K562 (cell line): ENCODE results near the gene TBATA. TPM values are rescaled to one million over a fixed set of nuclear protein-coding genes. Genes with fewer than 3 reads are reported as not detected.

ENCODE experiments used
- CEBPG ChIP-seq, 3 experiments: fragments of 200-800 bp in 1 of 3; sonication (Bioruptor generic) in 1 of 3; sonication (generic) in 1 of 3; formaldehyde crosslinking in 1 of 3; IDR thresholded peaks in 2 of 3; conservative IDR thresholded peaks in 1 of 3; 2 replicates each; pipeline versions ENCODE4 v1.6.1 to v1.8.0; 2016 to 2022; ENCODE audit warnings: missing compliant biosample characterization in 2 of 3, missing genetic modification characterization in 2 of 3, mild to moderate bottlenecking in 1 of 3, missing genetic modification reagents in 1 of 3
- CHD4 ChIP-seq: fragments of 200-600 bp; sonication (generic); IDR thresholded peaks from 3 replicates; pipeline ENCODE4 v1.6.1; 2012; ENCODE audit warnings: low read depth, mild to moderate bottlenecking, mixed read lengths, low read length, inconsistent platforms; ENCODE audit not compliant: insufficient read depth, insufficient replicate concordance, poor library complexity, severe bottlenecking
- CTBP1 ChIP-seq: fragments of 450-650 bp; IDR thresholded peaks from 2 replicates; pipeline ENCODE4 v1.6.1; 2016; ENCODE audit warnings: borderline replicate concordance
- GATA2 ChIP-seq: sonication (generic); formaldehyde crosslinking; IDR thresholded peaks from 2 replicates; pipeline ENCODE4 v1.4.0; 2020; ENCODE audit warnings: mild to moderate bottlenecking, missing genetic modification reagents
- HDAC1 ChIP-seq, 2 experiments: fragments of 450-650 bp; IDR thresholded peaks; 2 replicates each; pipeline ENCODE4 v1.6.1; 2016 to 2017; ENCODE audit warnings: inconsistent platforms in 1 of 2, mild to moderate bottlenecking in 1 of 2, moderate library complexity in 1 of 2
- TEAD4 ChIP-seq, 2 experiments: sonication (generic) in 1 of 2; formaldehyde crosslinking in 1 of 2; IDR thresholded peaks; 2 replicates each; pipeline versions ENCODE4 v1.6.1 to v1.8.0; 2012 to 2022; ENCODE audit warnings: borderline replicate concordance in 1 of 2, inconsistent platforms in 1 of 2, low read length in 1 of 2, mild to moderate bottlenecking in 1 of 2, missing genetic modification reagents in 1 of 2
- ZEB2 ChIP-seq: fragments of 450-650 bp; IDR thresholded peaks from 2 replicates; pipeline ENCODE4 v1.6.1; 2016
- ZNF263 ChIP-seq: sonication (generic); formaldehyde crosslinking; IDR thresholded peaks from 2 replicates; pipeline ENCODE4 v1.8.0; 2022; ENCODE audit warnings: mild to moderate bottlenecking, missing genetic modification reagents, borderline replicate concordance
- polyA plus RNA-seq, 8 experiments: library from polyadenylated mRNA; depleted of rRNA in 4 of 8; stranded (reverse) in 5 of 8; unstranded in 3 of 8; fragments of >200 nt; fragmentation: Nextera tagmentation in 2 of 8; fragmentation: Illumina TruSeq in 1 of 8; extraction: Ambion mirVana in 2 of 8; extraction: Trizol in 1 of 8; gene quantifications; 2 replicates each; pipeline versions ENCODE4 v1.2.1 to v1.2.3, GENCODE V29; 2011 to 2014; ENCODE audit warnings: inconsistent platforms in 1 of 8, missing spikeins in 1 of 8
- total RNA-seq, 7 experiments: library from RNA; depleted of rRNA in 6 of 7; stranded (reverse); fragments of >200 nt in 6 of 7; fragmentation: Illumina TruSeq in 2 of 7; extraction: Trizol in 2 of 7; gene quantifications; 2 replicates each; pipeline versions ENCODE4 v1.2.1 to v1.2.3, GENCODE V29; 2011 to 2021; ENCODE audit warnings: low replicate concordance in 1 of 7
- TF ChIP-seq, protein P1 (sequence below): fragments of 150-350 bp; conservative IDR thresholded peaks from 2 replicates; pipeline ENCODE4 v1.6.1; 2014; ENCODE audit warnings: low read length
- TF ChIP-seq, protein P2 (sequence below): fragments of 450-650 bp; formaldehyde crosslinking; IDR thresholded peaks from 2 replicates; pipeline ENCODE4 v1.4.0; 2022; ENCODE audit warnings: mild to moderate bottlenecking, moderate library complexity
- TF ChIP-seq, protein P3 (sequence below): sonication (generic); formaldehyde crosslinking; IDR thresholded peaks from 2 replicates; pipeline ENCODE4 v1.8.0; 2022; ENCODE audit warnings: mild to moderate bottlenecking, missing genetic modification reagents
- TF ChIP-seq, protein P4 (sequence below), 2 experiments: fragments of 450-650 bp; IDR thresholded peaks; 2 replicates each; pipeline ENCODE4 v1.6.1; 2018; ENCODE audit warnings: mild to moderate bottlenecking in 2 of 2, low read depth in 1 of 2; ENCODE audit not compliant: partially characterized antibody in 2 of 2

TBATA gene
- total and polyA plus RNA-seq, 9 of the 15 experiments (the other 6 are each of a cell fraction or from before 2014, with no cell fraction given) = not detected

DNA sequence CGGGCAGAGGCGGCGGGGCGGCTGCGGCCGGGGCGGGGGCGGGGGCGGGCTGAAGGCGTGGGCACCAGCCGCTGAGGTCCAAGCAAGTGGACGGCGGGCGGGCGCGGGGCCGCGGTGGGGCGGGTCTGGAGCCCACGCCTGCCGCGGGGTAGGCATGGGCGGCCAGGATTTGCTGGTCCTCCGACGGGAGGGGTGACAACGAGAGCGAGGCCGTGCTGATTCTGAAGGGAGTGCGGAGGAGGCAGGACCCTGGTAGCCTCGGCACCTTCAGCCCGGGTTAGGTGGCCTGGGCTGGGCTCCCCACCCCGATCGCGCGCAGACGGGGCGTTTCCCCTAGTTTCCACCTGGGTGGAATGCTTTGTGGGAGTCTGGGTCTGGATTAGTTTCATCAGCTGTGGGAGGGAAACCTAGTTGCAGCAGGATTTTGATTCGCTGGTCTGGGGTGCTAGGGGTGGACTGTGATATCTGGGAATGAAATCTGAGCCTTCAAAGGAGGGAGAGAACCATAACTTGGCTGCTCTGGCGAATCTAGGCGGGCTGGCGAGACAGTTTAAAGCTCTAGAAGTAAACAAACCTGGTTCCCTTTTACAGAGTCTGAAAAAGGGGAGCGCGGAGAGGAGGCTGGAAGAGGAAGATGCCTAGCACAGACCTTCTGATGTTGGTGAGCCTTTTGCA is 31.2 kb upstream of the TBATA start (continued):
- TF ChIP-seq, protein P1, sequence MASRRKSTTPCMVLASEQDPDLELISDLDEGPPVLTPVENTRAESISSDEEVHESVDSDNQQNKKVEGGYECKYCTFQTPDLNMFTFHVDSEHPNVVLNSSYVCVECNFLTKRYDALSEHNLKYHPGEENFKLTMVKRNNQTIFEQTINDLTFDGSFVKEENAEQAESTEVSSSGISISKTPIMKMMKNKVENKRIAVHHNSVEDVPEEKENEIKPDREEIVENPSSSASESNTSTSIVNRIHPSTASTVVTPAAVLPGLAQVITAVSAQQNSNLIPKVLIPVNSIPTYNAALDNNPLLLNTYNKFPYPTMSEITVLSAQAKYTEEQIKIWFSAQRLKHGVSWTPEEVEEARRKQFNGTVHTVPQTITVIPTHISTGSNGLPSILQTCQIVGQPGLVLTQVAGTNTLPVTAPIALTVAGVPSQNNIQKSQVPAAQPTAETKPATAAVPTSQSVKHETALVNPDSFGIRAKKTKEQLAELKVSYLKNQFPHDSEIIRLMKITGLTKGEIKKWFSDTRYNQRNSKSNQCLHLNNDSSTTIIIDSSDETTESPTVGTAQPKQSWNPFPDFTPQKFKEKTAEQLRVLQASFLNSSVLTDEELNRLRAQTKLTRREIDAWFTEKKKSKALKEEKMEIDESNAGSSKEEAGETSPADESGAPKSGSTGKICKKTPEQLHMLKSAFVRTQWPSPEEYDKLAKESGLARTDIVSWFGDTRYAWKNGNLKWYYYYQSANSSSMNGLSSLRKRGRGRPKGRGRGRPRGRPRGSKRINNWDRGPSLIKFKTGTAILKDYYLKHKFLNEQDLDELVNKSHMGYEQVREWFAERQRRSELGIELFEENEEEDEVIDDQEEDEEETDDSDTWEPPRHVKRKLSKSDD = 0 out of 2 replicates have a peak, but pooled peaks have one; percentile 51
- TF ChIP-seq GATA2 (CRISPR knock-in tag) (peak; percentile 59; the same call in 1 of the 2 replicates), ZNF263 (CRISPR knock-in tag) (peak; percentile 25; the same call in 1 of the 2 replicates), TEAD4 (IDR thresholded peaks at IDR 0.05; ENCODE audit: low read length) (peak; percentile 44; the same call in 1 of the 2 replicates), TEAD4 (CRISPR knock-in tag; IDR thresholded peaks at IDR 0.05; ENCODE audit: borderline replicate concordance) (no peak; the same call in 1 of the 2 replicates), HDAC1 (IDR thresholded peaks at IDR 0.05) (peak in 1 of 2 experiments; percentile 56; a peak in 2 of 4 replicates), ZEB2 (peak; percentile 87), CTBP1 (peak; percentile 80), CEBPG (CRISPR knock-in tag; IDR thresholded peaks at IDR 0.05) (0 out of 2 replicates have a peak, but pooled peaks have one; percentile 32), CEBPG (tag; conservative IDR thresholded peaks at IDR 0.05 in 1 of 2, IDR thresholded peaks at IDR 0.05 in 1 of 2) (no peak), CHD4 (no peak)
- TF ChIP-seq, protein P2, sequence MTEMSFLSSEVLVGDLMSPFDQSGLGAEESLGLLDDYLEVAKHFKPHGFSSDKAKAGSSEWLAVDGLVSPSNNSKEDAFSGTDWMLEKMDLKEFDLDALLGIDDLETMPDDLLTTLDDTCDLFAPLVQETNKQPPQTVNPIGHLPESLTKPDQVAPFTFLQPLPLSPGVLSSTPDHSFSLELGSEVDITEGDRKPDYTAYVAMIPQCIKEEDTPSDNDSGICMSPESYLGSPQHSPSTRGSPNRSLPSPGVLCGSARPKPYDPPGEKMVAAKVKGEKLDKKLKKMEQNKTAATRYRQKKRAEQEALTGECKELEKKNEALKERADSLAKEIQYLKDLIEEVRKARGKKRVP (CRISPR knock-in tag) = peak; percentile 41; the same call in 1 of the 2 replicates
- TF ChIP-seq, protein P3, sequence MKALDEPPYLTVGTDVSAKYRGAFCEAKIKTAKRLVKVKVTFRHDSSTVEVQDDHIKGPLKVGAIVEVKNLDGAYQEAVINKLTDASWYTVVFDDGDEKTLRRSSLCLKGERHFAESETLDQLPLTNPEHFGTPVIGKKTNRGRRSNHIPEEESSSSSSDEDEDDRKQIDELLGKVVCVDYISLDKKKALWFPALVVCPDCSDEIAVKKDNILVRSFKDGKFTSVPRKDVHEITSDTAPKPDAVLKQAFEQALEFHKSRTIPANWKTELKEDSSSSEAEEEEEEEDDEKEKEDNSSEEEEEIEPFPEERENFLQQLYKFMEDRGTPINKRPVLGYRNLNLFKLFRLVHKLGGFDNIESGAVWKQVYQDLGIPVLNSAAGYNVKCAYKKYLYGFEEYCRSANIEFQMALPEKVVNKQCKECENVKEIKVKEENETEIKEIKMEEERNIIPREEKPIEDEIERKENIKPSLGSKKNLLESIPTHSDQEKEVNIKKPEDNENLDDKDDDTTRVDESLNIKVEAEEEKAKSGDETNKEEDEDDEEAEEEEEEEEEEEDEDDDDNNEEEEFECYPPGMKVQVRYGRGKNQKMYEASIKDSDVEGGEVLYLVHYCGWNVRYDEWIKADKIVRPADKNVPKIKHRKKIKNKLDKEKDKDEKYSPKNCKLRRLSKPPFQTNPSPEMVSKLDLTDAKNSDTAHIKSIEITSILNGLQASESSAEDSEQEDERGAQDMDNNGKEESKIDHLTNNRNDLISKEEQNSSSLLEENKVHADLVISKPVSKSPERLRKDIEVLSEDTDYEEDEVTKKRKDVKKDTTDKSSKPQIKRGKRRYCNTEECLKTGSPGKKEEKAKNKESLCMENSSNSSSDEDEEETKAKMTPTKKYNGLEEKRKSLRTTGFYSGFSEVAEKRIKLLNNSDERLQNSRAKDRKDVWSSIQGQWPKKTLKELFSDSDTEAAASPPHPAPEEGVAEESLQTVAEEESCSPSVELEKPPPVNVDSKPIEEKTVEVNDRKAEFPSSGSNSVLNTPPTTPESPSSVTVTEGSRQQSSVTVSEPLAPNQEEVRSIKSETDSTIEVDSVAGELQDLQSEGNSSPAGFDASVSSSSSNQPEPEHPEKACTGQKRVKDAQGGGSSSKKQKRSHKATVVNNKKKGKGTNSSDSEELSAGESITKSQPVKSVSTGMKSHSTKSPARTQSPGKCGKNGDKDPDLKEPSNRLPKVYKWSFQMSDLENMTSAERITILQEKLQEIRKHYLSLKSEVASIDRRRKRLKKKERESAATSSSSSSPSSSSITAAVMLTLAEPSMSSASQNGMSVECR (CRISPR knock-in tag) = peak; percentile 39; the same call in 1 of the 2 replicates
- TF ChIP-seq, protein P4, sequence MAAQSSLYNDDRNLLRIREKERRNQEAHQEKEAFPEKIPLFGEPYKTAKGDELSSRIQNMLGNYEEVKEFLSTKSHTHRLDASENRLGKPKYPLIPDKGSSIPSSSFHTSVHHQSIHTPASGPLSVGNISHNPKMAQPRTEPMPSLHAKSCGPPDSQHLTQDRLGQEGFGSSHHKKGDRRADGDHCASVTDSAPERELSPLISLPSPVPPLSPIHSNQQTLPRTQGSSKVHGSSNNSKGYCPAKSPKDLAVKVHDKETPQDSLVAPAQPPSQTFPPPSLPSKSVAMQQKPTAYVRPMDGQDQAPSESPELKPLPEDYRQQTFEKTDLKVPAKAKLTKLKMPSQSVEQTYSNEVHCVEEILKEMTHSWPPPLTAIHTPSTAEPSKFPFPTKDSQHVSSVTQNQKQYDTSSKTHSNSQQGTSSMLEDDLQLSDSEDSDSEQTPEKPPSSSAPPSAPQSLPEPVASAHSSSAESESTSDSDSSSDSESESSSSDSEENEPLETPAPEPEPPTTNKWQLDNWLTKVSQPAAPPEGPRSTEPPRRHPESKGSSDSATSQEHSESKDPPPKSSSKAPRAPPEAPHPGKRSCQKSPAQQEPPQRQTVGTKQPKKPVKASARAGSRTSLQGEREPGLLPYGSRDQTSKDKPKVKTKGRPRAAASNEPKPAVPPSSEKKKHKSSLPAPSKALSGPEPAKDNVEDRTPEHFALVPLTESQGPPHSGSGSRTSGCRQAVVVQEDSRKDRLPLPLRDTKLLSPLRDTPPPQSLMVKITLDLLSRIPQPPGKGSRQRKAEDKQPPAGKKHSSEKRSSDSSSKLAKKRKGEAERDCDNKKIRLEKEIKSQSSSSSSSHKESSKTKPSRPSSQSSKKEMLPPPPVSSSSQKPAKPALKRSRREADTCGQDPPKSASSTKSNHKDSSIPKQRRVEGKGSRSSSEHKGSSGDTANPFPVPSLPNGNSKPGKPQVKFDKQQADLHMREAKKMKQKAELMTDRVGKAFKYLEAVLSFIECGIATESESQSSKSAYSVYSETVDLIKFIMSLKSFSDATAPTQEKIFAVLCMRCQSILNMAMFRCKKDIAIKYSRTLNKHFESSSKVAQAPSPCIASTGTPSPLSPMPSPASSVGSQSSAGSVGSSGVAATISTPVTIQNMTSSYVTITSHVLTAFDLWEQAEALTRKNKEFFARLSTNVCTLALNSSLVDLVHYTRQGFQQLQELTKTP (IDR thresholded peaks at IDR 0.05; ENCODE audit: low read depth in 1 of 2, partially characterized antibody in 2 of 2) = peak in 1 of 2 experiments; percentile 39
